ENCODE data around the gene GRK2.

GRCh38 chr11:67310246-67311050 lies 44.2 kb downstream of the GRK2 start:
- TF ChIP-seq, protein P1, sequence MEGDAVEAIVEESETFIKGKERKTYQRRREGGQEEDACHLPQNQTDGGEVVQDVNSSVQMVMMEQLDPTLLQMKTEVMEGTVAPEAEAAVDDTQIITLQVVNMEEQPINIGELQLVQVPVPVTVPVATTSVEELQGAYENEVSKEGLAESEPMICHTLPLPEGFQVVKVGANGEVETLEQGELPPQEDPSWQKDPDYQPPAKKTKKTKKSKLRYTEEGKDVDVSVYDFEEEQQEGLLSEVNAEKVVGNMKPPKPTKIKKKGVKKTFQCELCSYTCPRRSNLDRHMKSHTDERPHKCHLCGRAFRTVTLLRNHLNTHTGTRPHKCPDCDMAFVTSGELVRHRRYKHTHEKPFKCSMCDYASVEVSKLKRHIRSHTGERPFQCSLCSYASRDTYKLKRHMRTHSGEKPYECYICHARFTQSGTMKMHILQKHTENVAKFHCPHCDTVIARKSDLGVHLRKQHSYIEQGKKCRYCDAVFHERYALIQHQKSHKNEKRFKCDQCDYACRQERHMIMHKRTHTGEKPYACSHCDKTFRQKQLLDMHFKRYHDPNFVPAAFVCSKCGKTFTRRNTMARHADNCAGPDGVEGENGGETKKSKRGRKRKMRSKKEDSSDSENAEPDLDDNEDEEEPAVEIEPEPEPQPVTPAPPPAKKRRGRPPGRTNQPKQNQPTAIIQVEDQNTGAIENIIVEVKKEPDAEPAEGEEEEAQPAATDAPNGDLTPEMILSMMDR (IDR thresholded peaks at IDR 0.05) = no peak
- no peak for TF ChIP-seq EZH2phosphoT487 (IDR thresholded peaks at IDR 0.05)

Data from neural progenitor cell (in vitro differentiated cells).